T-helper 2 cell (primary cell): ENCODE measurements around the gene FBXL14.

Experiments
- DNase-seq, 5 experiments: peaks; one replicate each; pipeline versions ENCODE4 v3.0.0 to v3.0.0-alpha.2; 2012 to 2022

FBXL14 gene

DNA sequence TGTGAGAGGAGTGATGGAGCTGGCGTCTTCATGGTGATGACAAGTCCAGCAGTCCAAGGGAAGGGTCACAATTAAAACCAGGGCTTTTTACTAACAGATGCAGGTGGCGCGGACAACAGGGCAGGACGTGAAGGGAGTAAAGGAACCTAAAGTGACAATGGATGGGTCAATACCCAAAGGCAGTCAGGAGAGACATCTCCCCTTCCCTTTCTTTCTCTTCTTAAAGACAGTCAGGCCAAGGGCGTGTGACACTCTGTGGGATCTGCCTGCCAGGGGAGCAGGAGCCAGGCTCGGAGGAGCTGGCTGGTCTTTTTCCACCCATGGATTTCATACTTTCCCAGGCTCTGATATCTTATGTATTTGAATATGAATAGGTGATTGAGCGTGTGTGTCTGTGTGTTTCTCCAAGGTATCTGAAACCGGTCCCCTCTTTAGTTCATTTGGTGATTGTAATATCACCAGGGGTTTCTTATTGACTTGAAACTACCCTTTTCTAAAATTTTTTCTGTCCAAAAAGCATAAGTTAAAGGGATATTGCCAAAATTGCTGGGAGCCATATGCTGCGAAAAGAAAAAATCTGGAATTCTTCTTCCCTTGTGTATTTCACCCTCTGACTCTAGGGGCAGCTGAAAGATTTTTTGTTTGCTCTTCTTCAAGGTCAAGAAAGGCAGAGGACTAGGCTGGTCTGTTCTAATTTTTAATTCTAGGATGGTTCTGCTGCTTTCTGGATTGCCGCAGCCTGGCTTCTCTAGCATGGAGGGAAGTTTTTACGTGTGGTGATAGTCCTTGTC, 61.8 kb downstream of the FBXL14 start:
- no peak for DNase-seq

- DNase-seq: peak in 1 of 5 experiments; percentile 64
Measured at GRCh38 chr12:1531654-1532374, 62.6 kb downstream of the FBXL14 start.

DNA sequence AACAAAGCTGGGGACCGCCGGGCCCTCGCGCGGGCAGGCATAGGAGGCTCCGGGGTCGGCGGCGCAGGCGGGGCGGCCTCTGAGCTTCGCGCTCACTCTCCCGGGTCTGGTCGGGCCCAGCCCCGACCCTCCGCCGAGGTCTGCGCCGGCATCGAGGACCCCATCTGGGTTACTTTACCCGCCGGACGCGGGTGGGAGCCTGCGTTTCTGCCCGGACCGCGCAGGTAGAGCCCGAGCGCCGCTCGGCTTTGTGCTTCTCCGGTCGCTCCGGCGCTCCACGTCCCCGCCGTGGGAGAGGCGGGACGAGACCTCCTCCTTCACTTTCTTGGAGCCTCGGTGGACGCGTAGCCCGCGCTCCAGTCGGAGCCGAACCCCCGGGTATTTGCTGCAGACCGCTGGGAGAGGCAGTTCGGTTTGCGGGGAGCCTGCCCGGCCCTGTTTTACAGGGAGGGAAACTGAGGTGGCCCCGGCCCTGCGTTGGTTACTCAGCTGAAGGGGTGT, 63.2 kb downstream of the FBXL14 start:
- DNase-seq: no peak

DNA sequence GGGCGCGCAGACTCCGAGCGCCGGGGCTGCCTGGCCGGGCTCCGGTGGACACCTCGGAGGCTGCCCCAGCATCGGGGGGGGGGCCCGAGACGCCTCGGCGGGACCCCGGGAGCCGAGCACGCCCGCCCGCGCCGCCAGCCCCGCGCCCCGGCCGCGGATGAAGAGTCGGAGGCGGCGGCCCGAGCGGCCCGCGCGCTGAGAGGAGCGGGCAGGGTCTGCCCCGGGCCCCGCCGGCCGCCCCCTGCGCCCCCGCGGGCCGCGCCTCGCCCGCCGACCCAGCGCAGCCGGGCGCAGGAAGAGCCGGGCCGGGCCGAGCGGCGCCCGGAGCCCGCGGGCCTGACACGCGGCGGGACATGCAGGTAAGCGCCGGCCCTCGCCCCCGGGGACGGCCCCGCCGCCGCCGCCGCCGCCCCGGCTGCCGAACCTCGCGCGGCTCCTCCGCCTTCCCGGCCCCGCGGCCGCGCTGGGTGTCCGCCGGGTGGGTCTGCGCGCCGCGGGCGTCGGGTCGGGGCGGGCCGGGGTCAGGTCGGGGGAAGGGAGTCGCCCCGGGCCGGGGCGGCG, 63.7 kb downstream of the FBXL14 start:
- no peak for DNase-seq

DNA sequence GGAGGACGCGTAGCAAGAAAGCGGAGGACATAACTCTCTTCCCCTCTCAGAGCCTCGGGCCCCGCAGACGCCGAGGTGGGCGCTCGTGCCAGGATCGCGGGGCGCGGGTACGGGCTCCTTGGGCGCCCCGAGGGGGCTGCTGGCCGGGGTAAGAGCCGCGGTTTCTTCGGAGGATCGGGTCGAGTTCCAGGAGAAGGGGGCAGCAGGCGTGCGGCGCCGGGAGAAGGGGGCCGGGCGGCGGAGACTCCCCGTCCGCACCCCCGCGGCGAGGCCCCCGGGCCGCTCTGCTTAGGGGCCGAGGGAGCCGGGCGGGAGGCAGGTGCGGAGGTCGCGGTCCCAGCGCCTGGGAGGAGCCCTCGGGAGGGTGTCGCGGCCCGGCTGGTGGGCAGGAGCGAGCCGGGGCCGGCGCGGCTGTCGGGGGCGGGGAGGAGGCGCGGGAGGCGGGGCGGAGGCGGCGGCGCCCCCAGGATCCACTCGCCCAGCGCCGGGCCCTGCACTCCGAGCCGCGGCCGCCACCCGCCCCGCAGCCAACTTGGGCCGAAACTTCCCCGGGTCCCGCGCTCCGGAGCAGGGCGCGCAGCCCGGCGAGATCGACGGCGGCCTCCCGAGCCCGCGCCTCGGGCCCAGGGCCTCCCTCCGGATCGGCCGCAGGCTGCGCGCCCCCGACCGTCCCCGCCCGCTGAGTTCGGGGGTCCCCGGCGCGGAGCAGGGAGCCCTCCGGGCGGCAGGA, 64.4 kb downstream of the FBXL14 start:
- no peak for DNase-seq

DNA sequence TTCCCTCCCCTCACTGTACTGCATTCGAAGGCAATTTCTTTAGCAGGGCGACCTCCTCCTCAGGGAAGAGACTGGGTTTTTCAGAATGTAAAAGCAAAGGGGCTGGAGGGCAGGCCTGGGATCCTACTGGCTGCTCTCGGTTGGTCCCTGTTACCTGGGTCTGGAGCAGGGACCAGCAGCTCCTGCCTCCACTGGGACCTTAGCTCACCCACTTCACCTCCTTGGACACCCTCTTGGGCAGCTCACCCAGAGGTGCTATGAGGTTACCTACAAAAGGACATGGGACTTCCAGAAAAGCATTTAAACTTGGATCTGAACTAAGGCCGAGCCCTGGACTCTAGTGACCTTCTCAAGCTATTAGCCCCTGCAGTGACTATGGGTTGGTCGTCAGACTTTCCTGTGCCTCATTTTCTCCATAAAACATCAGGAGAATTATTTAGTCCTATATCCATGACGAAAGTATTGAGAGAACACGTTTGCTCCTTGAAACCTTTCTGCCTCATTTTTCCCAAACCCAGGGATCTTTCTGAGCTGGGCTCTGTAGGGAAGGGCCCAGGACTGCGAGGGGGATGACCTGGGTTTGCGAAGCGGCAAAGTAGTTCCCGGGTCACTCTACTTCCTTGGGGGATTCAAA, 65.0 kb downstream of the FBXL14 start:
- DNase-seq: no peak

GRCh38 chr12:1528791-1529190, 65.6 kb downstream of the FBXL14 start:
- no peak for DNase-seq

- no peak for DNase-seq
Measured at GRCh38 chr12:1527789-1528188, 66.6 kb downstream of the FBXL14 start.

DNA sequence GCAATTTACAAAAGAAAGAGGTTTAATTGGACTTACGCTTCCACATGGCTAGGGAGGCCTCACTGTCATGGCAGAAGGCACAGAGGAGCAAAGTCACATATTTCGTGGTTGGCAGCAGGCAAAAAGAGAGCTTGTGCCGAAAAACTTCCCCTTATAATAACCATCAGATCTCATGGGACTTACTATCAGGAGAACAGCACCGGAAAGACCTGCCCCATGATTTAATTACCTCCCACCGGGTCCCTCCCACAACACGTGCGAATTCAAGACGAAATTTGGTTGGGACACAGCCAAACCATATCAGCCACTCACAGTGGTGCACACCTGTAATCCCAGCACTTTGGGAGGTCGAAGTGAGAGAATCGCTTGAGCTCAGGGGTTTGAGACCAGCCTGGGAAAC, 68.5 kb downstream of the FBXL14 start:
- no peak for DNase-seq

GRCh38 chr12:1523558-1524050, 70.8 kb downstream of the FBXL14 start:
- DNase-seq: no peak

DNA sequence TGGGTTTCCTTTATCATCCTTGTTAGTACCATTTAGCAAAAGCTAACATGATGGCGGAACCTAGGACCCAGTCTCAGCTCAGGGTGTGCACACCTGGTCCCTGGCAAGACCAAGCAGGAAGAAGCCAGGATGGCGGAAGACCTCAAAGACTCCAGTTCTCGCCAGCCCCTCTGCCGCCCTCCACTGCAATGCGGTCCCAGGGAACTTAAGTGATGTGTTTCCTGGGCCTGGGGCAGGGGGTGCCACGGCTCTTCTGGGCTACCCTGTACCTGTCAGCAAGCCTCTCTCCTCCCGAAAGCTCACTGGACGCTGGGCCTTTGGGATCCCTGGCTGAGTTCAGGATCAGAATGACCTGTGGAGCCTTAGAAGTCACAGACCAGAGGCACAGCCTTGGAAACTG, 71.3 kb downstream of the FBXL14 start:
- no peak for DNase-seq

DNA sequence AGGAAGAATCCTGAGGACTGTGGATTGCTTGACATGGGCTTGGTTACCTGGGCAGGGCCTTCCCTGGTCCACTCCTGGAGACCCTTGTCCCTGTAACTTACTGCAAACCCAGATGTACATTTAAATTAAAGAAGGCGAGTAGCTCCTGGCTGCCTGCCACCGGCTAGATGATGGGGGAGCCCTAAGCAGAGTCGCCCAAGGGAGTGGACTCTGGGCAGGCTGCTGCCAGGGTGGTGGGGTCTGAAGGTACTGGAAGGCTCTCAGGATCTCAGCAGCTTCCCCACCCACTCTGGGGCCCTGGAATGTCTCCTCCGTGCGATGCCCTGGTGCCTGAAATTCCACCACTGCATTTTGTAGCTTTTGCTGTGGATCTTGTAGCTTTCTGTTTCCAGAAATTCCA, 74.7 kb downstream of the FBXL14 start:
- DNase-seq: no peak

DNA sequence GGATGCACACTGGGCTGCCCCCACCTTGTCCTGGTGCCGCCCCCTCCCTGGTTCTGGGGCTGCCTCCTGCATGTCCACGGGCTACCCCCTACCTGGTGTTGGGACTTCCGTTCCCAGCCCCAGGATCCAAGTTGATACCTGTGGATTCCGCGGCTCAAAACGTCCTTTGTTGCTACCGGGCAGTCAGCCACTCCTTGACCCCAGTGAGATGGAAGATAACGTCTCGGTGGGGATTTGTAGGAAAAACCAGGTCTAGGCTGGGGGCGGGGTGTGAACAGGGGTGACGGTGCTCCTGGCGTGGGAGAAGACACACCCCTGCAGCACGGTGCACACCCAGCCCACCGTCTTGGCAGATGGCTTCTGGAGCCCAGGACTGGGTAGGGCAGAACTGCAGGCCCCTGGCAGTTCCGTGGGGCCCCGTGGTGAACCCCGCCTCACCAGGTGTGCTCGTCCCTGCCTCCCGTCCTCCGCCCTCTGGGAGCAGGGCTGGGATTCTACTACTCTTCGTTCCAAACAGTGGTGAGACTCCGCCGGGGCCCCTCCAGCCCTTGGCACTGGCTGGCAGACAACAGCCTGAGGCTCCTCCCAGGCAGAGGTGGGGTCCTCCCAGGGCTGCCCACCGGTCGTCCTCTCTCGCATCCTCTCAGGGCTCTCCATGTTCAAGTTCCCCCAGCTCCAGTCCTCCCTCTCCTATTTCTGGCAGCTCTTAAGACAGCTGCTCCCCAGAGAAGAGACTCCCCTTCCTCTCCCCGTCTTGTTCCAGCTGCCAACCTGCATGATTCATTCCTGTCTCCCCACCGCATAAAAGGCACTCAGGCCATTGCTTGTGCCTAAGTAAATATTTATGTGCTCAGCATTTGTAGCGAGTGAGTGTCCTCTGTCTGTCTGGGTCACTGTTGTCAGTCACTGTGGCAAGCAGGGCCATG, 75.5 kb downstream of the FBXL14 start:
- DNase-seq: no peak

GRCh38 chr12:1517734-1518525, 76.5 kb downstream of the FBXL14 start:
- no peak for DNase-seq

- no peak for DNase-seq
Measured at GRCh38 chr12:1517007-1517406, 77.4 kb downstream of the FBXL14 start.
